Measurements from ENCODE around the gene WT1. TPM values are rescaled to one million over a fixed set of nuclear protein-coding genes. Genes with fewer than 3 reads are reported as not detected.

The WT1 gene
- total RNA-seq, 2 donors from 2014 or later, result 0.14 to 170 TPM

DNA sequence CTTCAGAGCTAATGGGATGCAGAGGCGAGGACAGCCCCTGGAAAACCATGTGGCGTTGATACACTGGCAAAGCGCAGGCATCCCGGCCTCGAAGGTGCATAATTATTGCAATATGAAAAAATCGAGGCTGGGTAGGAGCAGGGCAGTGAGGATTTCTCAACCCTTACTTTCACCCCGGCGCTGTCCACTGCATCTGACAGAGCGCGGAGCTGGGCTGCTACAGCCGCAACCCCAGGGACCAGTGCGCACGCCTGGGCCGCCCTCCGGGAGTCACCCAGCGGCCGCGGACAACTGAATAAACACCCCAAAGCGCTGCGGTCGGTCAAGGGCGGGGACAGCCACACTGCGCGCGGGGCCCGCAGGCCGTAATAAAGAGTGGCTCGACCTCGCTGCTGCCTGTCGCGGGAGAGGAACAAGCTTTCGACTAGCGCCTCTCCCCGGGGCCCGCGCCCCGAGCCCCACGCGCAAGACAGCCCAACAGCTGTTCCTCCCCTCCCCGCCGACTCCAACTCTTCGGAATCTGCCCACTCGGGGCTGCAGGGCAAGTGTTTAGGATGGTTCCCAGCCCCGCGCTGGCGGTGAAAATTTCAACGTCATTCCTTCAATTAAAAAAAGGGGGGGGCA is 3.6 kb upstream of the WT1 start:
- H3K27me3 ChIP-seq (replicated peaks; ENCODE audit: insufficient read depth), result peaks cover 52% of the 10 kb centered on the region
- intact Hi-C loops (cut with DNase I), result no loop called here
- no peak for DNase-seq (ENCODE audit: low spot score)

DNA sequence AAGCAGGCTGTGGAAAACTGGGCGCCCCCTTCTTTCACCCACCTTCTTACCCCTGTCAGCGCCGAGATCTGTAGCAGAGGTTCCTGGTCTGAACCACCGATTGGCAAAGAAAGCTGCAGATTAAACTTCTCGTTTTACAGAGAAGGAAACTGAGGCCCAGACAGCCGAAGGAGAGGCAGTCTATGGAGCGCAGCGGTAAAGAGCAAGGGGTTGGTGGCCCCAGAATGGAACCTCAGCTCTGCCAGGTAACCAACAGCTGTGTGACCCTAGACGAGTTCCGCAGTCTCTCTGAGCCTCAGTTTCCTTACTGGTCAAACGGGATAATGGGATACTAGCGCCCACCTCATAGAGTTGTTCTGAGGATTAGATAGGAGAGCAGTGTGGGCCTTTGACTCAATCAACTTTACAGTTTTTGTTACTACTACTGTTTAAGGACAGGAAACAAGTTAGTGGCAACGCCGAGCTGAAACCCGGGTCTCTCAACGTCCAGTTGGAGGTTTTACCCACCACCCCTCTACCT is 3.1 kb upstream of the WT1 start:
- TF ChIP-seq, protein P1, sequence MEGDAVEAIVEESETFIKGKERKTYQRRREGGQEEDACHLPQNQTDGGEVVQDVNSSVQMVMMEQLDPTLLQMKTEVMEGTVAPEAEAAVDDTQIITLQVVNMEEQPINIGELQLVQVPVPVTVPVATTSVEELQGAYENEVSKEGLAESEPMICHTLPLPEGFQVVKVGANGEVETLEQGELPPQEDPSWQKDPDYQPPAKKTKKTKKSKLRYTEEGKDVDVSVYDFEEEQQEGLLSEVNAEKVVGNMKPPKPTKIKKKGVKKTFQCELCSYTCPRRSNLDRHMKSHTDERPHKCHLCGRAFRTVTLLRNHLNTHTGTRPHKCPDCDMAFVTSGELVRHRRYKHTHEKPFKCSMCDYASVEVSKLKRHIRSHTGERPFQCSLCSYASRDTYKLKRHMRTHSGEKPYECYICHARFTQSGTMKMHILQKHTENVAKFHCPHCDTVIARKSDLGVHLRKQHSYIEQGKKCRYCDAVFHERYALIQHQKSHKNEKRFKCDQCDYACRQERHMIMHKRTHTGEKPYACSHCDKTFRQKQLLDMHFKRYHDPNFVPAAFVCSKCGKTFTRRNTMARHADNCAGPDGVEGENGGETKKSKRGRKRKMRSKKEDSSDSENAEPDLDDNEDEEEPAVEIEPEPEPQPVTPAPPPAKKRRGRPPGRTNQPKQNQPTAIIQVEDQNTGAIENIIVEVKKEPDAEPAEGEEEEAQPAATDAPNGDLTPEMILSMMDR (IDR thresholded peaks at IDR 0.05), result no peak
- TF ChIP-seq POLR2AphosphoS5 (IDR thresholded peaks at IDR 0.05) (no peak), POLR2A (IDR thresholded peaks at IDR 0.05) (no peak)
- Histone ChIP-seq H3K4me1 (replicated peaks) (no peaks in the 10 kb centered on the region), H3K36me3 (no peaks in the 10 kb centered on the region), H3K4me3 (no peak overlapping the region), H3K27me3 (replicated peaks; ENCODE audit: insufficient read depth) (peaks cover 53% of the 10 kb centered on the region), H3K27ac (no peak overlapping the region), H3K9me3 (no peaks in the 10 kb centered on the region)
- 19% methylated on average over 16 of the region's 16 CpGs for WGBS
- intact Hi-C loops (cut with DNase I), result no loop called here
- no peak for DNase-seq (ENCODE audit: low spot score)

More for the DNA sequence above, 3.6 kb upstream of the WT1 start:
- Histone ChIP-seq H3K36me3 (no peaks in the 10 kb centered on the region), H3K4me3 (no peak overlapping the region), H3K27ac (no peak overlapping the region), H3K9me3 (no peaks in the 10 kb centered on the region), H3K4me1 (replicated peaks) (no peaks in the 10 kb centered on the region)
- 12% methylated on average over 46 of the region's 47 CpGs for WGBS
- TF ChIP-seq, protein P1 (IDR thresholded peaks at IDR 0.05), result no peak
- no peak for TF ChIP-seq POLR2AphosphoS5 (IDR thresholded peaks at IDR 0.05)
- TF ChIP-seq POLR2A (IDR thresholded peaks at IDR 0.05), result no peak

DNA sequence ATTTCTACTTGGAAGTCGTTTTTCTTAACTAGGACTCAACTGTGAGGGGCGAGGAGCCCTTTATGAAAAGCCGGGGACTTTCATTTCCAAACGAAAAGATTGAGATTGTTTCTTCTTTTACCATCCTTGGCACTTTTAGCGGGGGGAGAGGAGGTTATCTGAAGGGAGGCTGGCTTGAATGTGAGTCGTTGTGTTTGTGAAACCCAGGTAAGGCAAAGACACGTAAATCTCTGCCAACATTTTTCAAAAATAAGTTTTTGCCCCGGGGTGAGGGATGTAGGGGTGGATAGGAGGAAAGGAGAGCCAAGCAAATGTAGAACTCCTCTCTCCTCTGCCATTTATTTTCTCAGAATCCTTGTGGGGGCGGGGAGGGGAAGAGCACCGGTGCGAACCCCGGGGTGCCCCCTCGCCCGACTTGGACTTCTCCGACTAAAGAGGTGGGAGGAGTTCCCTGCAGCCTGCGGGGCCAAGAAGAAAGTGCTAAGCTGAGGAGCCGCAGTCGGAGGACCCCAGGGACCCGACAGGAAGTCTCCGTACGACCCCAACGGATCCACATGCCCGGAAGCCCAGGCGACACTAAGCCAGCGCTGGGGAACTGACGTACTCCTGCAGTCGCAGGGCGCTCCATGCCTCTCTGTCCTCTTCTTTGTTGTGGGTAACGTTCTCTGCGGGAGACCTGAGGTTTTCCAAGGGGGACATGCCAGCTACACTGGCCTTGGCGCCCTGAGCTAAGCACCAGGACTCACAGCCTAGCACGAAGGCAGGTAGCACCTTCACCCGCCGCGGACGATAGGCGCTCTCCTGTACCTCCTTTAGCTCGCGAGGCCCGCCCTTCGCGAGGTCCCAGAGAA is 2.4 kb upstream of the WT1 start:
- Histone ChIP-seq H3K27ac (no peak overlapping the region), H3K4me1 (replicated peaks) (no peaks in the 10 kb centered on the region), H3K27me3 (replicated peaks; ENCODE audit: insufficient read depth) (peaks cover 53% of the 10 kb centered on the region), H3K36me3 (no peaks in the 10 kb centered on the region), H3K9me3 (no peaks in the 10 kb centered on the region), H3K4me3 (no peak overlapping the region)
- intact Hi-C loops (cut with DNase I), result no loop called here
- TF ChIP-seq POLR2AphosphoS5 (IDR thresholded peaks at IDR 0.05) (no peak), POLR2A (IDR thresholded peaks at IDR 0.05) (no peak)
- TF ChIP-seq, protein P1 (IDR thresholded peaks at IDR 0.05), result no peak
- 14% methylated on average over 42 of the region's 42 CpGs for WGBS
- no peak for DNase-seq (ENCODE audit: low spot score)

DNA sequence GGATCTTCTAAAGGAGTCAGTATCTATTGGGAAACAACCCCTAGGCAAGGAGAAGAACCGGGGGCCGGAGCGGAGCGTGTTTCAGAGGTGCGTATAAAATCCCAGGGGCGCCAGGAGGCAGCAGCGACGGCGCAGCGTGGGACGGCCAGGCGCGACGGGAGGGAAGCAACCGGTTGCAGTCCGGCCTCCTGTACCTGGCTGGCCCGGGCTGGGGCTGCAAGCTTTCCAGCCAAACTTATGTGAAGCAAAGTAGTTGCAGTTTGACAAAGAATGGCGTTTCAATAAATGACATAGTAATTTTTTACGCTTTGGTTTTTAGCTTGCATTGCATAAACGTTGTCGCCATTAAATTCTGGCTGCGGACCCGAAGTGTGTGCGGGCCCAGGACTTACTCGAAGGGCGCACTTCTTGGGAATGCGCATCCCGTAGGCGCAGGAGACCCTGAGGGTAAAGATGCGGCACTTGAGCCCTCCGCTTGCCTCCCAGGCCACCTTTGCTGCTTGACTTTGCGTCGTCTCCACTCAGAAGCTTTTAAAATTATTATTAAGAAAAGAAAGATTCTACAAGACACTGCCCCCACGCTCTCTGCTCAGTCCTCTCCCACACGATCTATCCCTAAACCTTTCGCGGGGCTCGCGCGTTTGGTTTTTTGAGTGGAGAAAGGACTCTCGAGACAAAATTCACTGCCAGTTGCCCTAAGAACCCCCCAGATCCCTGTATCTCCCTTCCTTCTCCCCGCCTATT is 1.6 kb upstream of the WT1 start:
- no peak overlapping the region for H3K4me3 ChIP-seq

More for the DNA sequence above, 1.6 kb upstream of the WT1 start:
- intact Hi-C loops (cut with DNase I), result no loop called here
- Histone ChIP-seq H3K9me3 (no peaks in the 10 kb centered on the region), H3K4me1 (replicated peaks) (no peaks in the 10 kb centered on the region), H3K27ac (no peak overlapping the region), H3K36me3 (no peaks in the 10 kb centered on the region), H3K27me3 (replicated peaks; ENCODE audit: insufficient read depth) (peaks cover 56% of the 10 kb centered on the region)
- TF ChIP-seq, protein P1 (IDR thresholded peaks at IDR 0.05), result no peak
- TF ChIP-seq POLR2AphosphoS5 (IDR thresholded peaks at IDR 0.05), result no peak
- no peak for TF ChIP-seq POLR2A (IDR thresholded peaks at IDR 0.05)
- no peak for DNase-seq (ENCODE audit: low spot score)
- 9% methylated on average over 42 of the region's 42 CpGs for WGBS
